Activated CD8-positive, alpha-beta memory T cell treated with anti-CD3 and anti-CD28 coated beads for 36 hours (primary cell): ENCODE measurements around the gene PER3. TPM values are rescaled to one million over a fixed set of nuclear protein-coding genes. Genes with fewer than 3 reads are reported as not detected.
"Not testable (repeated sequence)": the region's sequence is repeated elsewhere in the genome, so short reads cannot be mapped to it uniquely, and the experiment has no call there.

Experiments
- CTCF ChIA-PET: fragments of 350-600 bp; sonication (Branson Sonifier 250); formaldehyde crosslinking; loops from one replicate; lab custom pipeline; 2021; ENCODE audit warnings: antibody characterized with exemption; lab: Charles Lee
- POLR2A ChIA-PET: fragments of 350-600 bp; sonication (Branson Sonifier 250); formaldehyde crosslinking; loops from one replicate; lab custom pipeline; 2021; ENCODE audit warnings: antibody characterized with exemption; lab: Charles Lee
- total RNA-seq, 2 experiments: library from RNA; stranded (reverse); gene quantifications; one replicate each; pipeline ENCODE4 v1.2.3, GENCODE V29; 2021

PER3 gene
- total RNA-seq, 2 experiments from 2014 or later, result 4.0 to 4.4 TPM

GRCh38 chr1:7770997-7771822, 12.9 kb upstream of the PER3 start, which contains the start of gene VAMP3:
Gene VAMP3, plus strand, starts transcription at chr1:7771296. Its CDS starts 88 bp downstream, at chr1:7771384.
- POLR2A ChIA-PET, result no interaction called here
- CTCF ChIA-PET, result interaction anchor here (2.0 kb wide), 1 partner anchor 19 kb away, joined by 8 read pairs; no protein-coding TSS in a partner anchor

GRCh38 chr1:7771823-7772299, 12.2 kb upstream of the PER3 start:
- ChIA-PET POLR2A (no interaction called here), CTCF (interaction anchor here (2.0 kb wide), 1 partner anchor 19 kb away, joined by 8 read pairs; no protein-coding TSS in a partner anchor)

- ChIA-PET CTCF (no interaction called here), POLR2A (no interaction called here)
Observed at GRCh38 chr1:7777591-7777990, 6.5 kb upstream of the PER3 start.

GRCh38 chr1:7778133-7778628, 5.9 kb upstream of the PER3 start:
- ChIA-PET POLR2A (no interaction called here), CTCF (no interaction called here)

GRCh38 chr1:7780976-7781375, 3.1 kb upstream of the PER3 start:
- ChIA-PET CTCF (no interaction called here), POLR2A (no interaction called here)

GRCh38 chr1:7781501-7781900, 2.6 kb upstream of the PER3 start:
- POLR2A ChIA-PET, result no interaction called here
- CTCF ChIA-PET, result no interaction called here

GRCh38 chr1:7781923-7782495, 2.1 kb upstream of the PER3 start:
- ChIA-PET CTCF (no interaction called here), POLR2A (no interaction called here)

- ChIA-PET POLR2A (no interaction called here), CTCF (no interaction called here)
Observed at GRCh38 chr1:7783178-7783711, 846 bp upstream of the PER3 start.

- CTCF ChIA-PET, result interaction anchor here (1.6 kb wide), 1 partner anchor 24 kb away, joined by 5 read pairs; no protein-coding TSS in a partner anchor
- POLR2A ChIA-PET, result no interaction called here
Observed at GRCh38 chr1:7784492-7785071, 491 bp downstream of the PER3 start.

GRCh38 chr1:7785108-7785507, 1.0 kb downstream of the PER3 start:
- ChIA-PET CTCF (interaction anchor here (1.6 kb wide), 1 partner anchor 23 kb away, joined by 5 read pairs; no protein-coding TSS in a partner anchor), POLR2A (no interaction called here)

- ChIA-PET POLR2A (no interaction called here), CTCF (no interaction called here)
Observed at GRCh38 chr1:7786795-7787194, 2.7 kb downstream of the PER3 start.

GRCh38 chr1:7789828-7790227, 5.7 kb downstream of the PER3 start:
- CTCF ChIA-PET, result no interaction called here
- POLR2A ChIA-PET, result no interaction called here

- POLR2A ChIA-PET, CTCF ChIA-PET: not testable (repeated sequence)
Observed at GRCh38 chr1:7791027-7791426, 6.9 kb downstream of the PER3 start.

- ChIA-PET CTCF (no interaction called here), POLR2A (no interaction called here)
Observed at GRCh38 chr1:7795406-7795805, 11.3 kb downstream of the PER3 start.

GRCh38 chr1:7805460-7805859, 21.4 kb downstream of the PER3 start:
- ChIA-PET POLR2A (no interaction called here), CTCF (interaction anchor here (0.7 kb wide), 1 partner anchor 136 kb away, joined by 3 read pairs; no protein-coding TSS in a partner anchor)

- POLR2A ChIA-PET, result interaction anchor here (0.7 kb wide), 2 partner anchors 15 to 42 kb away, joined by 3 to 4 read pairs; no protein-coding TSS in a partner anchor
Observed at GRCh38 chr1:7808253-7808844, 24.3 kb downstream of the PER3 start.

GRCh38 chr1:7809742-7810141, 25.7 kb downstream of the PER3 start:
- POLR2A ChIA-PET, result no interaction called here
- CTCF ChIA-PET, result no interaction called here

More at GRCh38 chr1:7808253-7808844, 24.3 kb downstream of the PER3 start:
- CTCF ChIA-PET, result interaction anchor here (0.7 to 0.8 kb wide), 2 partner anchors 23 to 205 kb away, joined by 4 to 5 read pairs; no protein-coding TSS in a partner anchor

- ChIA-PET CTCF (no interaction called here), POLR2A (no interaction called here)
Observed at GRCh38 chr1:7810395-7810794, 26.3 kb downstream of the PER3 start.

- ChIA-PET CTCF (no interaction called here), POLR2A (no interaction called here)
Observed at GRCh38 chr1:7811476-7811875, 27.4 kb downstream of the PER3 start.
